ENCODE data around the gene TRAK1.

The TRAK1 gene

GRCh38 chr3:42051384-42052131 lies 39.6 kb upstream of the TRAK1 start:
- TF ChIP-seq CTCF (IDR thresholded peaks at IDR 0.05; ENCODE audit: borderline replicate concordance, insufficient read depth, low read depth, low read length), result no peak
- H3K4me3 ChIP-seq (ENCODE audit: low read depth, low read length), result no peak overlapping the region

- no peak overlapping the region for H3K4me3 ChIP-seq (ENCODE audit: low read depth, low read length)
- TF ChIP-seq CTCF (IDR thresholded peaks at IDR 0.05; ENCODE audit: borderline replicate concordance, insufficient read depth, low read depth, low read length), result no peak
Observed at GRCh38 chr3:42052132-42052483, 39.0 kb upstream of the TRAK1 start.

- no peak overlapping the region for H3K4me3 ChIP-seq (ENCODE audit: low read depth, low read length)
- TF ChIP-seq CTCF (IDR thresholded peaks at IDR 0.05; ENCODE audit: borderline replicate concordance, insufficient read depth, low read depth, low read length), result no peak
Observed at GRCh38 chr3:42052484-42053351, 38.4 kb upstream of the TRAK1 start.

GRCh38 chr3:42053476-42053875 lies 37.7 kb upstream of the TRAK1 start:
- TF ChIP-seq CTCF (IDR thresholded peaks at IDR 0.05; ENCODE audit: borderline replicate concordance, insufficient read depth, low read depth, low read length), result no peak

GRCh38 chr3:42055291-42055690 lies 35.9 kb upstream of the TRAK1 start:
- no peak for TF ChIP-seq CTCF (IDR thresholded peaks at IDR 0.05; ENCODE audit: borderline replicate concordance, insufficient read depth, low read depth, low read length)
- H3K4me3 ChIP-seq (ENCODE audit: low read depth, low read length), result no peak overlapping the region

More at GRCh38 chr3:42053476-42053875, 37.7 kb upstream of the TRAK1 start:
- no peak overlapping the region for H3K4me3 ChIP-seq (ENCODE audit: low read depth, low read length)

GRCh38 chr3:42056840-42057239 lies 34.3 kb upstream of the TRAK1 start:
- no peak for TF ChIP-seq CTCF (IDR thresholded peaks at IDR 0.05; ENCODE audit: borderline replicate concordance, insufficient read depth, low read depth, low read length)
- no peak overlapping the region for H3K4me3 ChIP-seq (ENCODE audit: low read depth, low read length)

Measured in GM12875 (cell line).